SH-SY5Y (cell line): ENCODE data around the gene CCND3.

Source experiments
- GATA2 ChIP-seq: IDR thresholded peaks from 2 replicates; pipeline ENCODE4 v1.6.1; 2011; ENCODE audit warnings: mild to moderate bottlenecking, low read depth, low read length
- GATA3 ChIP-seq: IDR thresholded peaks from 2 replicates; pipeline ENCODE4 v1.6.1; 2011; ENCODE audit warnings: low read depth, mild to moderate bottlenecking, low read length, moderate library complexity

GRCh38 chr6:41939176-41939847 lies 2.3 kb downstream of the CCND3 start:
- TF ChIP-seq GATA3 (no peak), GATA2 (no peak)
